ENCODE results near the gene PIF1.

The PIF1 gene

GRCh38 chr15:64825431-64826294 is at the start of gene PIF1:
PIF1 (minus strand) TSS chr15:64825647; CDS start chr15:64824335, 1,312 bp downstream.
- TF ChIP-seq EZH2phosphoT487 (IDR thresholded peaks at IDR 0.05; ENCODE audit: low read depth) (no peak), CTCF (IDR thresholded peaks at IDR 0.05; ENCODE audit: low read depth, low read length) (no peak)
- peaks cover 25% of the 10 kb centered on the region for H3K36me3 ChIP-seq (replicated peaks; ENCODE audit: low read depth, low read length)
- H2AFZ ChIP-seq (ENCODE audit: low read depth, low read length), result peak within 1 kb of the TSS; percentile 51
- peak within 1 kb of the TSS; percentile 86 for H3K27ac ChIP-seq (ENCODE audit: low read length)
- H3K4me2 ChIP-seq (ENCODE audit: low read length), result peak within 1 kb of the TSS; percentile 100
- H3K27me3 ChIP-seq (ENCODE audit: low read depth, low read length), result no peaks in the 10 kb centered on the region
- H3K9me3 ChIP-seq (ENCODE audit: insufficient read depth, low read length), result no peaks in the 10 kb centered on the region
- no peaks in the 10 kb centered on the region for H4K20me1 ChIP-seq (ENCODE audit: insufficient read depth, low read length)
- H3K9ac ChIP-seq (ENCODE audit: low read length), result peak within 1 kb of the TSS; percentile 90
- H3K4me1 ChIP-seq (ENCODE audit: low read length), result peaks cover 24% of the 10 kb centered on the region
- peak within 1 kb of the TSS; percentile 88 for H3K4me3 ChIP-seq (ENCODE audit: low read length)
- peaks cover 35% of the 10 kb centered on the region for H3K79me2 ChIP-seq (ENCODE audit: low read length)

- TF ChIP-seq EZH2phosphoT487 (IDR thresholded peaks at IDR 0.05; ENCODE audit: low read depth) (no peak), CTCF (IDR thresholded peaks at IDR 0.05; ENCODE audit: low read depth, low read length) (no peak)
- Histone ChIP-seq H3K27me3 (ENCODE audit: low read depth, low read length) (no peaks in the 10 kb centered on the region), H3K9me3 (ENCODE audit: insufficient read depth, low read length) (no peaks in the 10 kb centered on the region), H3K27ac (ENCODE audit: low read length) (no peak overlapping the region), H3K9ac (ENCODE audit: low read length) (no peak overlapping the region), H3K4me2 (ENCODE audit: low read length) (no peak overlapping the region), H4K20me1 (ENCODE audit: insufficient read depth, low read length) (no peaks in the 10 kb centered on the region), H3K4me3 (ENCODE audit: low read length) (no peak overlapping the region), H3K36me3 (replicated peaks; ENCODE audit: low read depth, low read length) (peaks cover 24% of the 10 kb centered on the region), H2AFZ (ENCODE audit: low read depth, low read length) (no peak overlapping the region), H3K79me2 (ENCODE audit: low read length) (no peaks in the 10 kb centered on the region), H3K4me1 (ENCODE audit: low read length) (peaks cover 32% of the 10 kb centered on the region)
These were observed 44.9 kb upstream of the PIF1 start for GRCh38 chr15:64870353-64870752.

GRCh38 chr15:64869501-64869900 is 44.1 kb upstream of the PIF1 start:
- Histone ChIP-seq H2AFZ (ENCODE audit: low read depth, low read length) (no peak overlapping the region), H3K27me3 (ENCODE audit: low read depth, low read length) (no peaks in the 10 kb centered on the region)

More at GRCh38 chr15:64869501-64869900, 44.1 kb upstream of the PIF1 start:
- Histone ChIP-seq H3K9me3 (ENCODE audit: insufficient read depth, low read length) (no peaks in the 10 kb centered on the region), H3K4me1 (ENCODE audit: low read length) (peaks cover 33% of the 10 kb centered on the region), H3K36me3 (replicated peaks; ENCODE audit: low read depth, low read length) (peaks cover 30% of the 10 kb centered on the region), H3K9ac (ENCODE audit: low read length) (no peak overlapping the region), H3K27ac (ENCODE audit: low read length) (no peak overlapping the region), H3K79me2 (ENCODE audit: low read length) (no peaks in the 10 kb centered on the region), H3K4me2 (ENCODE audit: low read length) (no peak overlapping the region), H3K4me3 (ENCODE audit: low read length) (no peak overlapping the region), H4K20me1 (ENCODE audit: insufficient read depth, low read length) (no peaks in the 10 kb centered on the region)
- TF ChIP-seq CTCF (IDR thresholded peaks at IDR 0.05; ENCODE audit: low read depth, low read length) (no peak), EZH2phosphoT487 (IDR thresholded peaks at IDR 0.05; ENCODE audit: low read depth) (no peak)

Measured in OCI-LY3 (cell line).